Neural cell (in vitro differentiated cells): Measurements from ENCODE around the gene FOXJ3.

Experiments used
- EZH2 ChIP-seq: fragments of 200-600, 300-800 bp; shearing (Covaris generic), sonication (generic); IDR thresholded peaks from 2 replicates; pipeline ENCODE4 v1.6.1; 2014; ENCODE audit warnings: antibody characterized with exemption, low read length, borderline replicate concordance, mild to moderate bottlenecking; ENCODE audit not compliant: insufficient read depth, poor library complexity, severe bottlenecking
- POLR2AphosphoS5 ChIP-seq: IDR thresholded peaks from 2 replicates; pipeline ENCODE4 v1.6.1; 2012
- RAD21 ChIP-seq: fragments of 450-650 bp; conservative IDR thresholded peaks from 2 replicates; pipeline ENCODE4 v1.6.1; 2014; ENCODE audit warnings: antibody characterized with exemption, mild to moderate bottlenecking, moderate library complexity
- SMC3 ChIP-seq: fragments of 450-650 bp; conservative IDR thresholded peaks from 2 replicates; pipeline ENCODE4 v1.6.1; 2014; ENCODE audit warnings: antibody characterized with exemption, mild to moderate bottlenecking, moderate library complexity; ENCODE audit not compliant: poor library complexity
- TF ChIP-seq, protein P1 (sequence below): IDR thresholded peaks from 2 replicates; pipeline ENCODE4 v1.6.1; 2012; ENCODE audit warnings: borderline replicate concordance
- TF ChIP-seq, protein P2 (sequence below): fragments of 450-650 bp; IDR thresholded peaks from 2 replicates; pipeline ENCODE4 v1.5.1; 2014; ENCODE audit warnings: antibody characterized with exemption, mild to moderate bottlenecking, moderate library complexity; ENCODE audit not compliant: poor library complexity, severe bottlenecking

DNA sequence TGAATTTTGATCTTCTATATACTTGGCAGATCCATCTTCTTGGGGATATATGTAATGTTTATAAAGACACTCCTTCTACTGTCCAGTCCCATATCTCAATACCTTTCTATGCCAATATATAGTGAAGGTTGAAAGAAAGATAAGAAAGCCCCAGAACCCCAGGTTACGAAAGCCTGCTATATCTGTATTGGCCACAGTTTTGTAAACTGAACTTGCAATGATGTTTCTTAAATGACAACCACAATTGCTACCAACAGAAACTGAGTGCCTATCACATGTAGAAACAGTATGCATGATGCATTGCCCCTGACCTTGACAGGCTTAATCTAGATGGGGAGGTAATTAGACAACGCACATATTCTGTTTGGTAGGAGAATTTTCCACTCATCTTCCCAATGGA lies 37.8 kb upstream of the FOXJ3 start:
- TF ChIP-seq EZH2, result no peak
- TF ChIP-seq, protein P1, sequence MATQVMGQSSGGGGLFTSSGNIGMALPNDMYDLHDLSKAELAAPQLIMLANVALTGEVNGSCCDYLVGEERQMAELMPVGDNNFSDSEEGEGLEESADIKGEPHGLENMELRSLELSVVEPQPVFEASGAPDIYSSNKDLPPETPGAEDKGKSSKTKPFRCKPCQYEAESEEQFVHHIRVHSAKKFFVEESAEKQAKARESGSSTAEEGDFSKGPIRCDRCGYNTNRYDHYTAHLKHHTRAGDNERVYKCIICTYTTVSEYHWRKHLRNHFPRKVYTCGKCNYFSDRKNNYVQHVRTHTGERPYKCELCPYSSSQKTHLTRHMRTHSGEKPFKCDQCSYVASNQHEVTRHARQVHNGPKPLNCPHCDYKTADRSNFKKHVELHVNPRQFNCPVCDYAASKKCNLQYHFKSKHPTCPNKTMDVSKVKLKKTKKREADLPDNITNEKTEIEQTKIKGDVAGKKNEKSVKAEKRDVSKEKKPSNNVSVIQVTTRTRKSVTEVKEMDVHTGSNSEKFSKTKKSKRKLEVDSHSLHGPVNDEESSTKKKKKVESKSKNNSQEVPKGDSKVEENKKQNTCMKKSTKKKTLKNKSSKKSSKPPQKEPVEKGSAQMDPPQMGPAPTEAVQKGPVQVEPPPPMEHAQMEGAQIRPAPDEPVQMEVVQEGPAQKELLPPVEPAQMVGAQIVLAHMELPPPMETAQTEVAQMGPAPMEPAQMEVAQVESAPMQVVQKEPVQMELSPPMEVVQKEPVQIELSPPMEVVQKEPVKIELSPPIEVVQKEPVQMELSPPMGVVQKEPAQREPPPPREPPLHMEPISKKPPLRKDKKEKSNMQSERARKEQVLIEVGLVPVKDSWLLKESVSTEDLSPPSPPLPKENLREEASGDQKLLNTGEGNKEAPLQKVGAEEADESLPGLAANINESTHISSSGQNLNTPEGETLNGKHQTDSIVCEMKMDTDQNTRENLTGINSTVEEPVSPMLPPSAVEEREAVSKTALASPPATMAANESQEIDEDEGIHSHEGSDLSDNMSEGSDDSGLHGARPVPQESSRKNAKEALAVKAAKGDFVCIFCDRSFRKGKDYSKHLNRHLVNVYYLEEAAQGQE, result no peak
- TF ChIP-seq, protein P2, sequence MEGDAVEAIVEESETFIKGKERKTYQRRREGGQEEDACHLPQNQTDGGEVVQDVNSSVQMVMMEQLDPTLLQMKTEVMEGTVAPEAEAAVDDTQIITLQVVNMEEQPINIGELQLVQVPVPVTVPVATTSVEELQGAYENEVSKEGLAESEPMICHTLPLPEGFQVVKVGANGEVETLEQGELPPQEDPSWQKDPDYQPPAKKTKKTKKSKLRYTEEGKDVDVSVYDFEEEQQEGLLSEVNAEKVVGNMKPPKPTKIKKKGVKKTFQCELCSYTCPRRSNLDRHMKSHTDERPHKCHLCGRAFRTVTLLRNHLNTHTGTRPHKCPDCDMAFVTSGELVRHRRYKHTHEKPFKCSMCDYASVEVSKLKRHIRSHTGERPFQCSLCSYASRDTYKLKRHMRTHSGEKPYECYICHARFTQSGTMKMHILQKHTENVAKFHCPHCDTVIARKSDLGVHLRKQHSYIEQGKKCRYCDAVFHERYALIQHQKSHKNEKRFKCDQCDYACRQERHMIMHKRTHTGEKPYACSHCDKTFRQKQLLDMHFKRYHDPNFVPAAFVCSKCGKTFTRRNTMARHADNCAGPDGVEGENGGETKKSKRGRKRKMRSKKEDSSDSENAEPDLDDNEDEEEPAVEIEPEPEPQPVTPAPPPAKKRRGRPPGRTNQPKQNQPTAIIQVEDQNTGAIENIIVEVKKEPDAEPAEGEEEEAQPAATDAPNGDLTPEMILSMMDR, result no peak
- TF ChIP-seq SMC3, result no peak
- no peak for TF ChIP-seq POLR2AphosphoS5
- no peak for TF ChIP-seq RAD21
